ENCODE measurements around the gene DLK1. TPM values are rescaled to one million over a fixed set of nuclear protein-coding genes. Genes with fewer than 3 reads are reported as not detected.

Gene DLK1
- total RNA-seq, 5 donors from 2014 or later (not counting 1 experiment from before 2014, with no cell fraction given): 1.7 to 2.2 (median 2.2) TPM; not detected in 2

GRCh38 chr14:100740929-100741328 lies 14.2 kb downstream of the DLK1 start:
- ChIA-PET POLR2A (no interaction called here), CTCF (no interaction called here)
- DNase-seq: no peak
- H3K9me3 Mint-ChIP-seq: peaks cover 0 to 5% (median 0%) of the 10 kb centered on the region in 3 donors
- no peaks in the 10 kb centered on the region for H3K4me1 Mint-ChIP-seq
- H3K36me3 Mint-ChIP-seq: no peaks in the 10 kb centered on the region
- no peak overlapping the region for H3K27ac ChIP-seq (ENCODE audit: low read length)
- H3K9me3 ChIP-seq: no peaks in the 10 kb centered on the region
- H3K36me3 ChIP-seq (ENCODE audit: control insufficient read depth in 2 of 2, extremely low read depth in 1 of 2, insufficient read depth in 1 of 2, low read length in 1 of 2): no peaks in the 10 kb centered on the region
- peaks cover 0 to 11% of the 10 kb centered on the region in 2 experiments for H3K27me3 ChIP-seq (replicated peaks in 1 of 2; ENCODE audit: control insufficient read depth in 2 of 2, extremely low read depth in 1 of 2, insufficient read depth in 2 of 2, low read length in 1 of 2)
- ATAC-seq (replicated peaks in 1 of 4): no peak
- WGBS (ENCODE audit: insufficient coverage): 80% methylated on average over 4 of the region's 7 CpGs
- H3K27me3 Mint-ChIP-seq: peaks cover 3 to 17% of the 10 kb centered on the region in 2 donors
- no peak overlapping the region for H3K27ac Mint-ChIP-seq
- H3K4me1 ChIP-seq (ENCODE audit: control insufficient read depth in 1 of 2, extremely low read depth in 1 of 2, insufficient read depth in 2 of 2, low read length in 2 of 2): no peaks in the 10 kb centered on the region
- H3K4me3 ChIP-seq (ENCODE audit: control insufficient read depth in 1 of 2, extremely low read depth in 1 of 2, low read length in 1 of 2): no peak overlapping the region
- no peak overlapping the region for H3K4me3 Mint-ChIP-seq

- Histone ChIP-seq H3K4me1 (ENCODE audit: control insufficient read depth in 1 of 2, extremely low read depth in 1 of 2, insufficient read depth in 2 of 2, low read length in 2 of 2) (no peaks in the 10 kb centered on the region), H3K27ac (ENCODE audit: low read length) (no peak overlapping the region), H3K36me3 (ENCODE audit: control insufficient read depth in 2 of 2, extremely low read depth in 1 of 2, insufficient read depth in 1 of 2, low read length in 1 of 2) (no peaks in the 10 kb centered on the region), H3K4me3 (ENCODE audit: control insufficient read depth in 1 of 2, extremely low read depth in 1 of 2, low read length in 1 of 2) (no peak overlapping the region), H3K27me3 (replicated peaks in 1 of 2; ENCODE audit: control insufficient read depth in 2 of 2, extremely low read depth in 1 of 2, insufficient read depth in 2 of 2, low read length in 1 of 2) (peaks cover 0 to 8% of the 10 kb centered on the region in 2 experiments), H3K9me3 (no peaks in the 10 kb centered on the region)
- Mint-ChIP-seq H3K4me1 (no peaks in the 10 kb centered on the region), H3K4me3 (no peak overlapping the region), H3K36me3 (no peaks in the 10 kb centered on the region), H3K27me3 (peaks cover 3 to 17% of the 10 kb centered on the region in 2 donors), H3K27ac (no peak overlapping the region), H3K9me3 (peaks cover 0 to 5% (median 0%) of the 10 kb centered on the region in 3 donors)
- CTCF ChIA-PET: no interaction called here
- POLR2A ChIA-PET: no interaction called here
- ATAC-seq (replicated peaks in 1 of 4) (no peak), DNase-seq (no peak)
- WGBS (ENCODE audit: insufficient coverage): no CpG with 5 or more reads among the region's 3 CpGs
Measured at GRCh38 chr14:100741966-100742365, 15.3 kb downstream of the DLK1 start.

GRCh38 chr14:100746326-100746725 lies 19.6 kb downstream of the DLK1 start:
- no peak overlapping the region for H3K27ac ChIP-seq (ENCODE audit: low read length)
- peaks cover 3 to 4% of the 10 kb centered on the region in 2 donors for H3K27me3 Mint-ChIP-seq
- peaks cover 0 to 2% (median 0%) of the 10 kb centered on the region in 3 donors for H3K9me3 Mint-ChIP-seq
- H3K27ac Mint-ChIP-seq: no peak overlapping the region
- H3K4me3 ChIP-seq (ENCODE audit: control insufficient read depth in 1 of 2, extremely low read depth in 1 of 2, low read length in 1 of 2): no peak overlapping the region
- ChIA-PET CTCF (no interaction called here), POLR2A (no interaction called here)
- H3K4me1 Mint-ChIP-seq: no peaks in the 10 kb centered on the region
- no peaks in the 10 kb centered on the region for H3K36me3 ChIP-seq (ENCODE audit: control insufficient read depth in 2 of 2, extremely low read depth in 1 of 2, insufficient read depth in 1 of 2, low read length in 1 of 2)
- ATAC-seq (replicated peaks in 1 of 4) (no peak), DNase-seq (no peak)
- H3K4me3 Mint-ChIP-seq: no peak overlapping the region
- H3K27me3 ChIP-seq (replicated peaks in 1 of 2; ENCODE audit: control insufficient read depth in 2 of 2, extremely low read depth in 1 of 2, insufficient read depth in 2 of 2, low read length in 1 of 2): peaks cover 0 to 7% of the 10 kb centered on the region in 2 experiments
- H3K9me3 ChIP-seq: no peaks in the 10 kb centered on the region
- no peaks in the 10 kb centered on the region for H3K36me3 Mint-ChIP-seq
- H3K4me1 ChIP-seq (ENCODE audit: control insufficient read depth in 1 of 2, extremely low read depth in 1 of 2, insufficient read depth in 2 of 2, low read length in 2 of 2): no peaks in the 10 kb centered on the region

- Mint-ChIP-seq H3K36me3 (no peaks in the 10 kb centered on the region), H3K4me3 (no peak overlapping the region), H3K9me3 (no peaks in the 10 kb centered on the region), H3K27me3 (peaks cover 8 to 12% of the 10 kb centered on the region in 2 donors), H3K27ac (no peak overlapping the region), H3K4me1 (no peaks in the 10 kb centered on the region)
- CTCF ChIA-PET: no interaction called here
- POLR2A ChIA-PET: no interaction called here
- Histone ChIP-seq H3K36me3 (ENCODE audit: control insufficient read depth in 2 of 2, extremely low read depth in 1 of 2, insufficient read depth in 1 of 2, low read length in 1 of 2) (no peaks in the 10 kb centered on the region), H3K9me3 (no peaks in the 10 kb centered on the region), H3K4me1 (ENCODE audit: control insufficient read depth in 1 of 2, extremely low read depth in 1 of 2, insufficient read depth in 2 of 2, low read length in 2 of 2) (no peaks in the 10 kb centered on the region), H3K27me3 (replicated peaks in 1 of 2; ENCODE audit: control insufficient read depth in 2 of 2, extremely low read depth in 1 of 2, insufficient read depth in 2 of 2, low read length in 1 of 2) (peaks cover 0 to 11% of the 10 kb centered on the region in 2 experiments), H3K27ac (ENCODE audit: low read length) (no peak overlapping the region), H3K4me3 (ENCODE audit: control insufficient read depth in 1 of 2, extremely low read depth in 1 of 2, low read length in 1 of 2) (no peak overlapping the region)
- WGBS (ENCODE audit: insufficient coverage): 62% methylated on average over 8 of the region's 9 CpGs
- no peak for DNase-seq
- ATAC-seq (replicated peaks in 1 of 4): no peak
Measured at GRCh38 chr14:100747021-100747586, 20.4 kb downstream of the DLK1 start.

- ChIA-PET CTCF (no interaction called here), POLR2A (interaction anchor here in 1 of 2 donors (0.6 kb wide), 1 partner anchor 8 kb away, joined by 7 read pairs; no protein-coding TSS in a partner anchor)
- no peaks in the 10 kb centered on the region for H3K4me1 Mint-ChIP-seq
- no peak overlapping the region for H3K27ac ChIP-seq (ENCODE audit: low read length)
- H3K9me3 ChIP-seq: no peaks in the 10 kb centered on the region
- no peaks in the 10 kb centered on the region for H3K9me3 Mint-ChIP-seq
- peaks cover 13 to 16% of the 10 kb centered on the region in 2 donors for H3K27me3 Mint-ChIP-seq
- no peak overlapping the region for H3K4me3 ChIP-seq (ENCODE audit: control insufficient read depth in 1 of 2, extremely low read depth in 1 of 2, low read length in 1 of 2)
- H3K36me3 ChIP-seq (ENCODE audit: control insufficient read depth in 2 of 2, extremely low read depth in 1 of 2, insufficient read depth in 1 of 2, low read length in 1 of 2): no peaks in the 10 kb centered on the region
- H3K27ac Mint-ChIP-seq: no peak overlapping the region
- H3K27me3 ChIP-seq (replicated peaks in 1 of 2; ENCODE audit: control insufficient read depth in 2 of 2, extremely low read depth in 1 of 2, insufficient read depth in 2 of 2, low read length in 1 of 2): peaks cover 0 to 12% of the 10 kb centered on the region in 2 experiments
- H3K4me3 Mint-ChIP-seq: no peak overlapping the region
- H3K4me1 ChIP-seq (ENCODE audit: control insufficient read depth in 1 of 2, extremely low read depth in 1 of 2, insufficient read depth in 2 of 2, low read length in 2 of 2): no peaks in the 10 kb centered on the region
- ATAC-seq (replicated peaks in 1 of 4) (no peak), DNase-seq (no peak)
- no peaks in the 10 kb centered on the region for H3K36me3 Mint-ChIP-seq
- WGBS (ENCODE audit: insufficient coverage): 81% methylated on average over 7 of the region's 8 CpGs
Measured at GRCh38 chr14:100747736-100748135, 21.0 kb downstream of the DLK1 start.

- Histone ChIP-seq H3K27ac (ENCODE audit: low read length) (no peak overlapping the region), H3K4me3 (ENCODE audit: control insufficient read depth in 1 of 2, extremely low read depth in 1 of 2, low read length in 1 of 2) (no peak overlapping the region), H3K36me3 (ENCODE audit: control insufficient read depth in 2 of 2, extremely low read depth in 1 of 2, insufficient read depth in 1 of 2, low read length in 1 of 2) (no peaks in the 10 kb centered on the region), H3K27me3 (replicated peaks in 1 of 2; ENCODE audit: control insufficient read depth in 2 of 2, extremely low read depth in 1 of 2, insufficient read depth in 2 of 2, low read length in 1 of 2) (peaks cover 0 to 18% of the 10 kb centered on the region in 2 experiments), H3K9me3 (no peaks in the 10 kb centered on the region), H3K4me1 (ENCODE audit: control insufficient read depth in 1 of 2, extremely low read depth in 1 of 2, insufficient read depth in 2 of 2, low read length in 2 of 2) (no peaks in the 10 kb centered on the region)
- H3K36me3 Mint-ChIP-seq: no peaks in the 10 kb centered on the region
- CTCF ChIA-PET: no interaction called here
- 62% methylated on average over 5 of the region's 5 CpGs for WGBS (ENCODE audit: insufficient coverage)
- POLR2A ChIA-PET: interaction anchor here in 1 of 2 donors (0.6 kb wide), 1 partner anchor 8 kb away, joined by 7 read pairs; no protein-coding TSS in a partner anchor
- H3K4me1 Mint-ChIP-seq: no peaks in the 10 kb centered on the region
- H3K27me3 Mint-ChIP-seq: peaks cover 18 to 22% of the 10 kb centered on the region in 2 donors
- no peaks in the 10 kb centered on the region for H3K9me3 Mint-ChIP-seq
- ATAC-seq (replicated peaks in 1 of 4): no peak
- no peak for DNase-seq
- H3K4me3 Mint-ChIP-seq: no peak overlapping the region
- H3K27ac Mint-ChIP-seq: no peak overlapping the region
Measured at GRCh38 chr14:100748403-100748802, 21.7 kb downstream of the DLK1 start.

GRCh38 chr14:100748944-100749343 lies 22.3 kb downstream of the DLK1 start:
- Histone ChIP-seq H3K4me1 (ENCODE audit: control insufficient read depth in 1 of 2, extremely low read depth in 1 of 2, insufficient read depth in 2 of 2, low read length in 2 of 2) (no peaks in the 10 kb centered on the region), H3K27me3 (replicated peaks in 1 of 2; ENCODE audit: control insufficient read depth in 2 of 2, extremely low read depth in 1 of 2, insufficient read depth in 2 of 2, low read length in 1 of 2) (peaks cover 0 to 18% of the 10 kb centered on the region in 2 experiments), H3K4me3 (ENCODE audit: control insufficient read depth in 1 of 2, extremely low read depth in 1 of 2, low read length in 1 of 2) (no peak overlapping the region), H3K36me3 (ENCODE audit: control insufficient read depth in 2 of 2, extremely low read depth in 1 of 2, insufficient read depth in 1 of 2, low read length in 1 of 2) (no peaks in the 10 kb centered on the region), H3K9me3 (no peaks in the 10 kb centered on the region), H3K27ac (ENCODE audit: low read length) (no peak overlapping the region)
- Mint-ChIP-seq H3K27me3 (peaks cover 21 to 22% of the 10 kb centered on the region in 2 donors), H3K4me3 (no peak overlapping the region), H3K4me1 (no peaks in the 10 kb centered on the region), H3K36me3 (no peaks in the 10 kb centered on the region), H3K9me3 (no peaks in the 10 kb centered on the region), H3K27ac (no peak overlapping the region)
- CTCF ChIA-PET: no interaction called here
- WGBS (ENCODE audit: insufficient coverage): 94% methylated on average over 5 of the region's 8 CpGs
- POLR2A ChIA-PET: no interaction called here
- DNase-seq: no peak
- ATAC-seq (replicated peaks in 1 of 4): no peak

All from T-cell (primary cell).